Measurements from ENCODE around the gene BNIP3.
"Not testable (repeated sequence)": the region's sequence is repeated elsewhere in the genome, so short reads cannot be mapped to it uniquely, and the experiment has no call there.

BNIP3 gene

GRCh38 chr10:131977323-131978096, 4.2 kb downstream of the BNIP3 start:
- DNase-seq, result no peak

GRCh38 chr10:131975796-131976195, 5.9 kb downstream of the BNIP3 start:
- DNase-seq, result no peak

- no peak for DNase-seq
Observed at GRCh38 chr10:131975003-131975402, 6.7 kb downstream of the BNIP3 start.

GRCh38 chr10:131974034-131974817, 7.5 kb downstream of the BNIP3 start:
- no peak for DNase-seq

- DNase-seq, result no peak
Observed at GRCh38 chr10:131973160-131973951, 8.4 kb downstream of the BNIP3 start.

- peak; percentile 15 for DNase-seq
Observed at GRCh38 chr10:131972474-131973071, 9.2 kb downstream of the BNIP3 start.

- DNase-seq, result no peak
Observed at GRCh38 chr10:131971591-131971990, 10.1 kb downstream of the BNIP3 start.

- no peak for DNase-seq
Observed at GRCh38 chr10:131970946-131971345, 10.8 kb downstream of the BNIP3 start.

GRCh38 chr10:131968949-131969348, 12.8 kb downstream of the BNIP3 start:
- DNase-seq, result no peak

GRCh38 chr10:131964298-131964697, 17.4 kb downstream of the BNIP3 start:
- no peak for DNase-seq

- no peak for DNase-seq
Observed at GRCh38 chr10:131963811-131964210, 17.9 kb downstream of the BNIP3 start.

GRCh38 chr10:131963350-131963749, 18.4 kb downstream of the BNIP3 start:
- no peak for DNase-seq

GRCh38 chr10:131961777-131962662, 19.7 kb downstream of the BNIP3 start:
- no peak for DNase-seq

GRCh38 chr10:131961047-131961776, 20.5 kb downstream of the BNIP3 start:
- DNase-seq, result no peak

- no peak for DNase-seq
Observed at GRCh38 chr10:131960631-131961046, 21.1 kb downstream of the BNIP3 start.

GRCh38 chr10:131959841-131960240, 21.9 kb downstream of the BNIP3 start:
- DNase-seq, result no peak

- DNase-seq, result no peak
Observed at GRCh38 chr10:131955591-131956340, 26.0 kb downstream of the BNIP3 start.

GRCh38 chr10:131954356-131954965, 27.3 kb downstream of the BNIP3 start:
- no peak for DNase-seq

- DNase-seq, result not testable (repeated sequence)
Observed at GRCh38 chr10:131949908-131950307, 31.8 kb downstream of the BNIP3 start.

Data from stimulated activated CD4-positive, alpha-beta T cell treated with anti-CD3 and anti-CD28 coated beads, Interleukin-12 subunit alpha, Interleukin-12 subunit beta, amount 100 ng/mL, for 4 hours (primary cell).